A673 (cell line): ENCODE data around the gene KRTAP1-5. TPM values are rescaled to one million over a fixed set of nuclear protein-coding genes. Genes with fewer than 3 reads are reported as not detected.

ENCODE experiments used
- Bru-seq: library from RNA; stranded (reverse); fragments of 400-500 nt; gene quantifications from one replicate; lab custom pipeline; 2021; lab: Mats Ljungman, UMichigan
- BruChase-seq, 2 experiments: library from RNA; stranded (reverse); fragments of 400-500 nt; gene quantifications; one replicate each; lab custom pipeline; 2021; lab: Mats Ljungman, UMichigan
- BruUV-seq: library from RNA; stranded (reverse); fragments of 400-500 nt; replicated peaks from 2 replicates; lab custom pipeline; 2021; lab: Mats Ljungman, UMichigan
- CTCF ChIA-PET: fragments of 300-600 bp; sonication (Branson Sonifier 250); formaldehyde crosslinking; loops from one replicate; lab custom pipeline; 2022; ENCODE audit warnings: antibody characterized with exemption; lab: Charles Lee
- POLR2A ChIA-PET: fragments of 300-600 bp; sonication (Branson Sonifier 250); formaldehyde crosslinking; loops from one replicate; lab custom pipeline; 2022; ENCODE audit warnings: antibody characterized with exemption; ENCODE audit not compliant: low non-redundant PET; lab: Charles Lee
- DNase-seq: peaks from one replicate; pipeline ENCODE4 v3.0.0-alpha.2; 2015; ENCODE audit warnings: low spot score
- H3K27ac ChIP-seq: fragments of 200-600 bp; sonication (generic); 2 replicates; pipeline ENCODE4 v1.5.1; 2016; ENCODE audit warnings: mixed run types, low read depth, mild to moderate bottlenecking, mixed read lengths, antibody characterized with exemption, low read length; ENCODE audit not compliant: poor library complexity, severe bottlenecking
- H3K27me3 ChIP-seq: fragments of 200-600 bp; sonication (generic); replicated peaks from 2 replicates; pipeline ENCODE4 v1.6.1; 2017; ENCODE audit warnings: mixed run types, low read depth, mild to moderate bottlenecking, mixed read lengths, antibody characterized with exemption, low read length; ENCODE audit not compliant: insufficient read depth, poor library complexity
- H3K36me3 ChIP-seq: fragments of 200-600 bp; sonication (generic); 2 replicates; pipeline ENCODE4 v1.6.1; 2016; ENCODE audit warnings: mixed run types, mild to moderate bottlenecking, mixed read lengths, antibody characterized with exemption, low read length; ENCODE audit not compliant: insufficient read depth, poor library complexity, severe bottlenecking
- H3K4me1 ChIP-seq: fragments of 200-600 bp; sonication (generic); 2 replicates; pipeline ENCODE4 v1.6.1; 2017; ENCODE audit warnings: mixed run types, mild to moderate bottlenecking, mixed read lengths, antibody characterized with exemption, low read length; ENCODE audit not compliant: insufficient read depth, poor library complexity, severe bottlenecking
- H3K4me3 ChIP-seq: fragments of 200-600 bp; sonication (generic); 2 replicates; pipeline ENCODE4 v1.5.1; 2016; ENCODE audit warnings: low read depth, mixed run types, mild to moderate bottlenecking, mixed read lengths, low read length; ENCODE audit not compliant: poor library complexity, severe bottlenecking
- H3K9me3 ChIP-seq: fragments of 200-600 bp; sonication (generic); 2 replicates; pipeline ENCODE4 v1.6.1; 2016; ENCODE audit warnings: mixed run types, low read depth, mild to moderate bottlenecking, mixed read lengths, antibody characterized with exemption, low read length; ENCODE audit not compliant: poor library complexity, severe bottlenecking
- EZH2 ChIP-seq: fragments of 200-600 bp; sonication (generic); IDR thresholded peaks from 2 replicates; pipeline ENCODE4 v1.6.1; 2017; ENCODE audit warnings: borderline replicate concordance, low read depth, mild to moderate bottlenecking, mixed read lengths, antibody characterized with exemption, low read length; ENCODE audit not compliant: poor library complexity, severe bottlenecking
- intact Hi-C: fragments of 100-400 bp; cut with micrococcal nuclease; formaldehyde crosslinking; loops from one replicate; pipeline ENCODE4 v1.10.0; 2022; ENCODE audit not compliant: unreplicated experiment
- long read RNA-seq: library from polyadenylated mRNA; stranded (forward); transcript quantifications from one replicate; pipeline ENCODE4 v2.0.0, GENCODE V29; 2022
- total RNA-seq: library from RNA; stranded (reverse); gene quantifications from 2 replicates; pipeline ENCODE4 v1.2.3, GENCODE V29; 2021
- TF ChIP-seq, protein P1 (sequence below): fragments of 300-800, 200-600 bp; sonication (generic); conservative IDR thresholded peaks from 2 replicates; pipeline ENCODE4 v1.5.1; 2017; ENCODE audit warnings: low read depth, mild to moderate bottlenecking, antibody characterized with exemption, low read length, moderate library complexity, mixed read lengths

The KRTAP1-5 gene
- not detected in 2 replicates for total RNA-seq
- not detected for Bru-seq, nascent RNA
- not detected for BruChase-seq, experiment 1, labeled RNA remaining after a 2-hour chase
- not detected for BruChase-seq, experiment 2, labeled RNA remaining after a 6-hour chase
- long read RNA-seq = 0 reads

DNA sequence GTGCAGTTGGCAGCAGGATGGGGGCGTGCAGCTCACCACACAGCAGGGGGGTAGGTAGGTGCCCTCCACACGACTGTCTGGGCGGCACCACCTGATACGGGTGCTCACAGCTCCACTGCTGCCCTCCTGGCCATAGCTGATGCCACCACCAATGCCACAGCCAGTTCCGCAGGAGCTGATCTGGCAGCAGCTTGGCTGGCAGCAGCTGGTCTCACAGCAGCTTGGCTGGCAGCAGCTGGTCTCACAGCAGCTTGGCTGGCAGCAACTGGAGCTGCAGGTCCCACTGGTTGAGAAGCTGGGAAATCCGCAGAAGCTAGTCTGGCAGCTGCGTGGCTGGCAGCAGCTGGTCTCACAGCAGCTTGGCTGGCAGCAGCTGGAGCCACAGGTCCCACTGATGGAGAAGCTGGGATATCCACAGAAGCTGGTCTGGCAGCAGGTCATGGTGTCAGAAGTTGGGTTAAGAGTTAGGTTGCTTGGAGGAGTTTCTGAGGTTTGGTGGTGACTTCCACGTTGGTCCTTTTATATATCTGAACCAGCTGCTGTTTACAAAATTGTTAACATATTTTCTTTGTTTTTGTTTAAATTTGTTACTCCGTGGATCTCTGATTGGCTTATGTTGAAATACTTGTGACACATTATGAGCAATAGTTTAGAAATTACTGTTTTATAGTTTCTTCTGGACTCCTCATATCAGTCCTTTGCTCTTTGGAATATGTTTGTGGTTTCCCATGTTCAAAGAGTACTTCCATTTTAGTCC is at the start of gene KRTAP1-5:
Gene KRTAP1-5 (minus strand): TSS at position 494 of the 757 bp plus-strand sequence. CDS start 53 bp downstream, at position 441.
- Histone ChIP-seq H3K27ac (no peak within 1 kb of the TSS), H3K36me3 (no peaks in the 10 kb centered on the region), H3K4me3 (no peak within 1 kb of the TSS), H3K27me3 (no peaks in the 10 kb centered on the region), H3K4me1 (no peaks in the 10 kb centered on the region), H3K9me3 (no peaks in the 10 kb centered on the region)
- intact Hi-C loops = no loop called here
- ChIA-PET POLR2A (no interaction called here), CTCF (no interaction called here)
- no TSS peak for BruUV-seq
- TF ChIP-seq, protein P1, sequence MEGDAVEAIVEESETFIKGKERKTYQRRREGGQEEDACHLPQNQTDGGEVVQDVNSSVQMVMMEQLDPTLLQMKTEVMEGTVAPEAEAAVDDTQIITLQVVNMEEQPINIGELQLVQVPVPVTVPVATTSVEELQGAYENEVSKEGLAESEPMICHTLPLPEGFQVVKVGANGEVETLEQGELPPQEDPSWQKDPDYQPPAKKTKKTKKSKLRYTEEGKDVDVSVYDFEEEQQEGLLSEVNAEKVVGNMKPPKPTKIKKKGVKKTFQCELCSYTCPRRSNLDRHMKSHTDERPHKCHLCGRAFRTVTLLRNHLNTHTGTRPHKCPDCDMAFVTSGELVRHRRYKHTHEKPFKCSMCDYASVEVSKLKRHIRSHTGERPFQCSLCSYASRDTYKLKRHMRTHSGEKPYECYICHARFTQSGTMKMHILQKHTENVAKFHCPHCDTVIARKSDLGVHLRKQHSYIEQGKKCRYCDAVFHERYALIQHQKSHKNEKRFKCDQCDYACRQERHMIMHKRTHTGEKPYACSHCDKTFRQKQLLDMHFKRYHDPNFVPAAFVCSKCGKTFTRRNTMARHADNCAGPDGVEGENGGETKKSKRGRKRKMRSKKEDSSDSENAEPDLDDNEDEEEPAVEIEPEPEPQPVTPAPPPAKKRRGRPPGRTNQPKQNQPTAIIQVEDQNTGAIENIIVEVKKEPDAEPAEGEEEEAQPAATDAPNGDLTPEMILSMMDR = no peak
- no peak for TF ChIP-seq EZH2
- no peak for DNase-seq

DNA sequence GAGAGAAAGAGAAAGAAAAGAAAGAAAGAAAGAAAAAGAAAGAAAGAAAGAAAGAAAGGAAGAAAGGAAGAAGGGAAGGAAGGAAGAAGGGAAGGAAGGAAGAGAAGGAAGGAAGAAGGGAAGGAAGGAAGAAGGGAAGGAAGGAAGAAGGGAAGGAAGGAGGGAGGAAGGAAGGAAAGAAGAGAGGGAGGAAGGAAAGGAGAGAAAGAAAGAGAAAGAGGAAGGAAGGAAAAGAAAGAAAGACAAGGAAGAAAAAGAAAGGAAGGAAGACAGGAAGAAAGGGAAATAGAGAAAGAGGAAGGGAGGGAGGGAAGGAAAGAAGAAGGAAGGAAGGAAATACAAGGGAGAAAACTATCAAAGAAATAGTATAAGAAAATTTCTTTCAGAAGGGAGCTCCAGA is 49.8 kb upstream of the KRTAP1-5 start:
- no peaks in the 10 kb centered on the region for H3K4me1 ChIP-seq
- H3K4me3 ChIP-seq = no peak overlapping the region
- DNase-seq = no peak
- intact Hi-C loops = no loop called here
- no peaks in the 10 kb centered on the region for H3K36me3 ChIP-seq
- POLR2A ChIA-PET = no interaction called here
- no peaks in the 10 kb centered on the region for H3K9me3 ChIP-seq
- CTCF ChIA-PET = no interaction called here
- no TSS peak for BruUV-seq
- H3K27me3 ChIP-seq = no peaks in the 10 kb centered on the region
- TF ChIP-seq EZH2 = no peak
- TF ChIP-seq, protein P1 = no peak
- no peak overlapping the region for H3K27ac ChIP-seq

DNA sequence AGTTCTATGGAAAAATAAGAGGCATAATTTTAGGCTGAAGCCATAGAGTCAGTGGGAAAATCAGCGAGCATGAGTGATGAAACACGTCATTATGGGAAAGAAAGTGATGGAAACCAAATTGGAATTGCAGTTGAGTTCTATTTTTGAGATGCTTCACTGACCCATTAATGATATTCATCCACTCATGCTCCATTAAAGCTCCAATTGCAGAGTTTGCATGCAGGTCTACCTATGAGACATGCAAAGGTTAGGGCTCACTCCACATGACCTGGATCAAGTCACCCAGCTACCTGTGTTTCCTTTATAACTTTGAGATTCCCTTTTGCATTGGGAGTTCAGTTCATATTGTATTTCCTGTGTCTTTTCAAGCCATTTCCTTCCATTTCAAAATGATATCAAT is 46.7 kb upstream of the KRTAP1-5 start:
- H3K27me3 ChIP-seq = no peaks in the 10 kb centered on the region
- CTCF ChIA-PET = no interaction called here
- H3K4me1 ChIP-seq = no peaks in the 10 kb centered on the region
- H3K27ac ChIP-seq = no peak overlapping the region
- no peak for DNase-seq
- TF ChIP-seq EZH2 = no peak
- TF ChIP-seq, protein P1 = no peak
- intact Hi-C loops = no loop called here
- no peaks in the 10 kb centered on the region for H3K9me3 ChIP-seq
- BruUV-seq = no TSS peak
- H3K36me3 ChIP-seq = no peaks in the 10 kb centered on the region
- no peak overlapping the region for H3K4me3 ChIP-seq
- POLR2A ChIA-PET = no interaction called here
